OCI-LY1 (cell line): ENCODE data around the gene UNC5B.

Experiments
- H2AFZ ChIP-seq: fragments of 200-600 bp; sonication (generic), shearing (Covaris generic); 2 replicates; pipeline ENCODE4 v1.6.0; 2014; ENCODE audit warnings: antibody characterized with exemption, mild to moderate bottlenecking, low read length
- H3F3A ChIP-seq: fragments of 200-600 bp; sonication (generic), shearing (Covaris generic); 2 replicates; pipeline ENCODE4 v1.6.0; 2014; ENCODE audit warnings: mild to moderate bottlenecking, antibody characterized with exemption, low read length, moderate library complexity; ENCODE audit not compliant: insufficient read depth
- H3K27ac ChIP-seq: fragments of 200-600 bp; sonication (generic); 2 replicates; pipeline ENCODE4 v1.5.1; 2014; ENCODE audit warnings: low read length, mixed run types, mild to moderate bottlenecking, low read depth; ENCODE audit not compliant: poor library complexity, severe bottlenecking
- H3K27me3 ChIP-seq: fragments of 200-600 bp; sonication (generic); 2 replicates; pipeline ENCODE4 v1.6.0; 2014; ENCODE audit warnings: antibody characterized with exemption, mild to moderate bottlenecking, low read length, moderate library complexity; ENCODE audit not compliant: insufficient read depth
- H3K36me3 ChIP-seq: fragments of 200-600 bp; sonication (generic); 2 replicates; pipeline ENCODE4 v1.6.1; 2014; ENCODE audit warnings: mild to moderate bottlenecking, antibody characterized with exemption, low read length, moderate library complexity, mixed read lengths; ENCODE audit not compliant: insufficient read depth
- H3K4me1 ChIP-seq: fragments of 200-600 bp; sonication (generic); 2 replicates; pipeline ENCODE4 v1.5.1; 2014; ENCODE audit warnings: mild to moderate bottlenecking, low read length, moderate library complexity; ENCODE audit not compliant: insufficient read depth, severe bottlenecking
- H3K4me2 ChIP-seq: fragments of 200-600 bp; sonication (generic), shearing (Covaris generic); 2 replicates; pipeline ENCODE4 v1.6.1; 2014; ENCODE audit warnings: low read length
- H3K4me3 ChIP-seq: fragments of 200-600 bp; sonication (generic); 2 replicates; pipeline ENCODE4 v1.5.1; 2014; ENCODE audit warnings: low read length, low read depth, mild to moderate bottlenecking, mixed read lengths; ENCODE audit not compliant: poor library complexity, severe bottlenecking
- H3K79me2 ChIP-seq: fragments of 200-600 bp; shearing (Covaris generic); 2 replicates; pipeline ENCODE4 v1.6.1; 2016; ENCODE audit warnings: mixed run types, low read length, mixed read lengths; ENCODE audit not compliant: insufficient read depth
- H3K9ac ChIP-seq: fragments of 200-600 bp; sonication (generic), shearing (Covaris generic); 2 replicates; pipeline ENCODE4 v1.6.1; 2014; ENCODE audit warnings: mild to moderate bottlenecking, low read length, mixed read lengths
- H3K9me2 ChIP-seq: fragments of 200-600 bp; sonication (generic), shearing (Covaris generic); 2 replicates; pipeline ENCODE4 v1.6.1; 2014; ENCODE audit warnings: low read depth, mild to moderate bottlenecking, low read length, mixed read lengths
- H3K9me3 ChIP-seq: fragments of 200-600 bp; shearing (Covaris generic); 2 replicates; pipeline ENCODE4 v1.6.1; 2014; ENCODE audit warnings: low read length, mixed read lengths
- H4K20me1 ChIP-seq: fragments of 200-600 bp; sonication (generic), shearing (Covaris generic); 2 replicates; pipeline ENCODE4 v1.6.0; 2016; ENCODE audit warnings: mild to moderate bottlenecking, low read length; ENCODE audit not compliant: insufficient read depth
- EZH2 ChIP-seq: fragments of 200-600 bp; sonication (generic), shearing (Covaris generic); IDR thresholded peaks from 2 replicates; pipeline ENCODE4 v1.8.0; 2017; ENCODE audit warnings: borderline replicate concordance, mixed run types, mild to moderate bottlenecking, antibody characterized with exemption, low read length, moderate library complexity, mixed read lengths
- TF ChIP-seq, protein P1 (sequence below): fragments of 200-600 bp; sonication (generic), shearing (Covaris generic); IDR thresholded peaks from 2 replicates; pipeline ENCODE4 v1.5.1; 2017; ENCODE audit warnings: mild to moderate bottlenecking, antibody characterized with exemption, low read length, moderate library complexity, mixed read lengths

UNC5B gene

DNA sequence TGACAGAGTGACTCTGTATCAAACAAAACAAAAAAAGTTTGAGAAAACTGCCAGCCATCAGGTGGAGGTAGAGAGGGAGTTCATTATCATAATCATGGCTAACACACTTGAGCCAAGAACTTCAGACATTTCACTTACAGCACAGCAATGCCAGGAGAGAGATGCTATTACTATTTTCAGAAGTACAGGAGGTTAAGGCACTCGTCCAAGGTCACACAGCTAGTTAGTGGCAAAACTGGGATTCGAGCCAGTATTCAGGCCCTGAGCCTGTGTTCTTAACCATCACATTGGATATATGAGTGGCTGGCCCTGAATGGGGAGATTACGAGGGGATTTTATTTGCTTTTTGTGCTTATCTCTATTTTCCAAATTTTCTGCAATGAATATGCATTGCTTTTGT lies 24.8 kb upstream of the UNC5B start:
- no peak overlapping the region for H3K9ac ChIP-seq
- H3K4me3 ChIP-seq, result no peak overlapping the region
- no peaks in the 10 kb centered on the region for H3K79me2 ChIP-seq
- no peak for TF ChIP-seq EZH2
- TF ChIP-seq, protein P1, sequence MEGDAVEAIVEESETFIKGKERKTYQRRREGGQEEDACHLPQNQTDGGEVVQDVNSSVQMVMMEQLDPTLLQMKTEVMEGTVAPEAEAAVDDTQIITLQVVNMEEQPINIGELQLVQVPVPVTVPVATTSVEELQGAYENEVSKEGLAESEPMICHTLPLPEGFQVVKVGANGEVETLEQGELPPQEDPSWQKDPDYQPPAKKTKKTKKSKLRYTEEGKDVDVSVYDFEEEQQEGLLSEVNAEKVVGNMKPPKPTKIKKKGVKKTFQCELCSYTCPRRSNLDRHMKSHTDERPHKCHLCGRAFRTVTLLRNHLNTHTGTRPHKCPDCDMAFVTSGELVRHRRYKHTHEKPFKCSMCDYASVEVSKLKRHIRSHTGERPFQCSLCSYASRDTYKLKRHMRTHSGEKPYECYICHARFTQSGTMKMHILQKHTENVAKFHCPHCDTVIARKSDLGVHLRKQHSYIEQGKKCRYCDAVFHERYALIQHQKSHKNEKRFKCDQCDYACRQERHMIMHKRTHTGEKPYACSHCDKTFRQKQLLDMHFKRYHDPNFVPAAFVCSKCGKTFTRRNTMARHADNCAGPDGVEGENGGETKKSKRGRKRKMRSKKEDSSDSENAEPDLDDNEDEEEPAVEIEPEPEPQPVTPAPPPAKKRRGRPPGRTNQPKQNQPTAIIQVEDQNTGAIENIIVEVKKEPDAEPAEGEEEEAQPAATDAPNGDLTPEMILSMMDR, result no peak
- H4K20me1 ChIP-seq, result no peaks in the 10 kb centered on the region
- no peaks in the 10 kb centered on the region for H3K36me3 ChIP-seq
- H2AFZ ChIP-seq, result no peak overlapping the region
- 0 out of 2 replicates have a peak, but pooled peaks cover 3% of the 10 kb centered on the region for H3K27me3 ChIP-seq
- no peaks in the 10 kb centered on the region for H3K4me1 ChIP-seq
- no peak overlapping the region for H3K4me2 ChIP-seq
- no peaks in the 10 kb centered on the region for H3K9me2 ChIP-seq
- H3K27ac ChIP-seq, result no peak overlapping the region
- H3F3A ChIP-seq, result no peaks in the 10 kb centered on the region
- H3K9me3 ChIP-seq, result no peaks in the 10 kb centered on the region

DNA sequence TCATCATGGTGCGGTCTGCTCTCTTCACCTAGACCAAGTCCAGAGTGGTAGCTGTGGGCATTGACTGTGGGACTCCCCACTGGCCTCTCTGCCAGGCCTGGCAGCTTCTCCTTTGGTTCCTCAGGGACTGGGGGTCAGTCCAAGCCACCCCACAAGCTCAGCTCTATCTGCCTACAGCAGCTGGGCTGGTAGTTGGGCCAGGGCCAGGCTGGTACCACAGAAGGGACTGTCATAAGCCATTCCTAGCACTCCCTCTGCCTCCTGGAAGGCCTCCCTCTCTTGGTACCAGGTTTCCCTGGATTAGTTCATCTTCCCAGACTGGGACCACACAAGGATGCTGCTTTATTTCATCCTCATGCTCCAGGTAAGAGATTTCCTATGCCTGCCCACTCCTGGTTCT lies 24.2 kb upstream of the UNC5B start:
- Histone ChIP-seq H3K79me2 (no peaks in the 10 kb centered on the region), H3K9ac (no peak overlapping the region), H3K27ac (no peak overlapping the region), H3K4me2 (no peak overlapping the region), H3K9me2 (no peaks in the 10 kb centered on the region), H2AFZ (no peak overlapping the region), H3K9me3 (no peaks in the 10 kb centered on the region), H3K36me3 (no peaks in the 10 kb centered on the region), H3K4me3 (no peak overlapping the region), H4K20me1 (no peaks in the 10 kb centered on the region), H3K27me3 (0 out of 2 replicates have a peak, but pooled peaks cover 3% of the 10 kb centered on the region), H3K4me1 (no peaks in the 10 kb centered on the region), H3F3A (no peaks in the 10 kb centered on the region)
- TF ChIP-seq, protein P1, result no peak
- no peak for TF ChIP-seq EZH2

DNA sequence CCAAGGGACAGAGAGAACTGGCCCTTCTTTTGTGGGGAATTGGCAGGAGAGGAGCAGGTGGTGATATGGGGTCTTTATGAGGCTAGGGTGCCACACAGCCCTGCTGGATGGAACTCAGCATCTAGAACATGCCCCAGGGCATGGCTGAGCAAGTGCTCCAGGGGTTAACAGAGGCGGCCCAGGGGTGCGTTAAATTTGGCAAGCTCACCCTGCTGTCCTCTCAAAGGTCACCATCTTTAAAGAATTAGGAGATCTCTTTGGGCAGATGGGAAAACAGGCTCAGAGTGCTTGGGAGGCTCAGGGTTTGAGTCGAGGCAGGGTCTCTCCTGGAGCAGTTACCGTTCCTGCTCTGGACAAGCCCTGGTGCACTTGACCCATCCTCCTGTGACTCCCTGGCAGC lies 21.4 kb upstream of the UNC5B start:
- H3K4me3 ChIP-seq, result no peak overlapping the region
- no peak overlapping the region for H2AFZ ChIP-seq
- no peaks in the 10 kb centered on the region for H3K4me1 ChIP-seq
- H3F3A ChIP-seq, result no peaks in the 10 kb centered on the region
- no peaks in the 10 kb centered on the region for H3K9me2 ChIP-seq
- no peak overlapping the region for H3K4me2 ChIP-seq
- no peak overlapping the region for H3K27ac ChIP-seq
- H3K36me3 ChIP-seq, result no peaks in the 10 kb centered on the region
- no peaks in the 10 kb centered on the region for H3K9me3 ChIP-seq
- H3K79me2 ChIP-seq, result no peaks in the 10 kb centered on the region
- no peak overlapping the region for H3K9ac ChIP-seq
- TF ChIP-seq EZH2, result no peak
- TF ChIP-seq, protein P1, result no peak
- H3K27me3 ChIP-seq, result 0 out of 2 replicates have a peak, but pooled peaks cover 3% of the 10 kb centered on the region
- H4K20me1 ChIP-seq, result no peaks in the 10 kb centered on the region
